GM12878 (cell line): ENCODE results near the gene PXT1. TPM values are rescaled to one million over a fixed set of nuclear protein-coding genes. Genes with fewer than 3 reads are reported as not detected.

Experiments used
- BCL3 ChIP-seq: IDR thresholded peaks from 2 replicates; pipeline ENCODE4 v1.6.1; 2011; ENCODE audit warnings: borderline replicate concordance, low read depth, mild to moderate bottlenecking, moderate library complexity, low read length; ENCODE audit not compliant: insufficient read depth, poor library complexity, severe bottlenecking
- CBFB ChIP-seq: IDR thresholded peaks from 2 replicates; pipeline ENCODE4 v1.6.1; 2016; ENCODE audit warnings: antibody characterized with exemption, low read depth
- CBX5 ChIP-seq: sonication (generic); IDR thresholded peaks from 2 replicates; pipeline ENCODE4 v1.6.1; 2016; ENCODE audit warnings: low read depth, moderate library complexity, mild to moderate bottlenecking, inconsistent platforms
- CEBPB ChIP-seq, 2 experiments: fragments of 150-350 bp in 1 of 2; IDR thresholded peaks; 2 replicates each; pipeline ENCODE4 v1.6.1; 2012 to 2014; ENCODE audit warnings: low read depth in 2 of 2, low read length in 2 of 2, borderline replicate concordance in 1 of 2, inconsistent platforms in 1 of 2
- CREM ChIP-seq: IDR thresholded peaks from 2 replicates; pipeline ENCODE4 v1.6.1; 2014; ENCODE audit warnings: antibody characterized with exemption, low read depth
- CTCF ChIP-seq, 3 experiments: IDR thresholded peaks in 2 of 3; conservative IDR thresholded peaks in 1 of 3; 2 replicates each; pipeline ENCODE4 v1.5.1; 2011; ENCODE audit warnings: low read depth in 3 of 3, low read length in 3 of 3, mild to moderate bottlenecking in 3 of 3, control low read depth in 2 of 3, moderate library complexity in 2 of 3, inconsistent platforms in 1 of 3, mixed read lengths in 1 of 3; ENCODE audit not compliant: control insufficient read depth in 2 of 3, insufficient read depth in 1 of 3; ENCODE audit errors: extremely low read depth in 1 of 3
- ETV6 ChIP-seq, 2 experiments: fragments of 450-650 bp in 1 of 2; IDR thresholded peaks in 1 of 2; conservative IDR thresholded peaks in 1 of 2; 2 replicates each; pipeline ENCODE4 v1.6.1; 2014; ENCODE audit warnings: antibody characterized with exemption in 1 of 2, borderline replicate concordance in 1 of 2, low read depth in 1 of 2, mild to moderate bottlenecking in 1 of 2, moderate library complexity in 1 of 2
- IRF4 ChIP-seq: IDR thresholded peaks from 2 replicates; pipeline ENCODE4 v1.6.1; 2011; ENCODE audit warnings: low read depth, low read length
- MEF2A ChIP-seq: IDR thresholded peaks from 2 replicates; pipeline ENCODE4 v1.6.1; 2011; ENCODE audit warnings: low read depth, mild to moderate bottlenecking, low read length, moderate library complexity; ENCODE audit not compliant: insufficient read depth
- MLLT1 ChIP-seq: fragments of 450-650 bp; IDR thresholded peaks from 2 replicates; pipeline ENCODE4 v1.6.1; 2016; ENCODE audit warnings: mild to moderate bottlenecking
- NFYA ChIP-seq: IDR thresholded peaks from 2 replicates; pipeline ENCODE4 v1.6.1; 2011; ENCODE audit warnings: low read depth, mild to moderate bottlenecking, low read length, improper control_type of control experiment, borderline replicate concordance
- POU2F2 ChIP-seq: IDR thresholded peaks from 3 replicates; pipeline ENCODE4 v1.6.1; 2011; ENCODE audit warnings: low read depth, mild to moderate bottlenecking, low read length, borderline replicate concordance
- RAD21 ChIP-seq: IDR thresholded peaks from 2 replicates; pipeline ENCODE4 v1.6.1; 2011; ENCODE audit warnings: mild to moderate bottlenecking, low read depth, low read length, moderate library complexity; ENCODE audit not compliant: insufficient read depth
- RELB ChIP-seq: fragments of 450-650 bp; IDR thresholded peaks from 2 replicates; pipeline ENCODE4 v1.6.1; 2017; ENCODE audit warnings: low read depth, mild to moderate bottlenecking, moderate library complexity
- RUNX3 ChIP-seq: IDR thresholded peaks from 2 replicates; pipeline ENCODE4 v1.6.1; 2012; ENCODE audit warnings: low read length, inconsistent platforms
- SIX5 ChIP-seq: IDR thresholded peaks from 2 replicates; pipeline ENCODE4 v1.6.1; 2011; ENCODE audit warnings: mild to moderate bottlenecking, low read depth, low read length, moderate library complexity; ENCODE audit not compliant: severe bottlenecking
- SP1 ChIP-seq: IDR thresholded peaks from one replicate; pipeline ENCODE4 v1.6.1; 2011; ENCODE audit warnings: low read depth, low read length
- STAT1 ChIP-seq: fragments of 450-650 bp; conservative IDR thresholded peaks from 2 replicates; pipeline ENCODE4 v1.6.1; 2014; ENCODE audit warnings: antibody characterized with exemption, mild to moderate bottlenecking
- TBL1XR1 ChIP-seq: IDR thresholded peaks from 2 replicates; pipeline ENCODE4 v1.6.1; 2012; ENCODE audit warnings: low read depth, low read length, improper control_type of control experiment
- ZNF217 ChIP-seq: fragments of 450-650 bp; IDR thresholded peaks from 2 replicates; pipeline ENCODE4 v1.6.1; 2017; ENCODE audit warnings: antibody characterized with exemption, mild to moderate bottlenecking
- ZSCAN29 ChIP-seq: fragments of 450-650 bp; IDR thresholded peaks from 2 replicates; pipeline ENCODE4 v1.6.1; 2017; ENCODE audit warnings: mild to moderate bottlenecking, moderate library complexity
- ZZZ3 ChIP-seq: IDR thresholded peaks from 2 replicates; pipeline ENCODE4 v1.6.1; 2011; ENCODE audit warnings: low read depth; ENCODE audit not compliant: control insufficient read depth, insufficient read length
- polyA plus RNA-seq, 11 experiments: library from polyadenylated mRNA; depleted of rRNA in 4 of 11; unstranded in 6 of 11; stranded (reverse) in 5 of 11; fragments of >200 nt; fragmentation: Nextera tagmentation in 4 of 11; fragmentation: Illumina TruSeq in 1 of 11; extraction: Ambion mirVana in 4 of 11; extraction: Trizol in 1 of 11; gene quantifications; 1 replicate in 1 of 11; 2 replicates in 10 of 11; pipeline versions ENCODE4 v1.2.1 to v1.2.3, GENCODE V29; 2011 to 2016; ENCODE audit warnings: inconsistent platforms in 2 of 11, missing spikeins in 2 of 11, low read depth in 1 of 11
- total RNA-seq, 4 experiments: library from RNA; depleted of rRNA in 3 of 4; stranded (reverse); fragments of >200 nt in 3 of 4; fragmentation: Illumina TruSeq in 1 of 4; extraction: Trizol in 1 of 4; gene quantifications; 2 replicates each; pipeline versions ENCODE4 v1.2.1 to v1.2.3, GENCODE V29; 2013 to 2021

Gene PXT1
- total and polyA plus RNA-seq, 10 of the 15 experiments (the other 5 are each of a cell fraction or from before 2014, with no cell fraction given), result 0.27 to 2.9 (median 0.50) TPM

GRCh38 chr6:36340618-36341454, 101.8 kb downstream of the PXT1 start (continued):
- TF ChIP-seq ZSCAN29, result no peak
- TF ChIP-seq CTCF (IDR thresholded peaks at IDR 0.05 in 2 of 3, conservative IDR thresholded peaks at IDR 0.05 in 1 of 3; ENCODE audit: control insufficient read depth in 2 of 3, extremely low read depth in 1 of 3, insufficient read depth in 1 of 3, low read depth in 3 of 3, low read length in 3 of 3), result peak; percentile 91 to 100 (median 98)
- peak; percentile 61; the same call in 1 of the 2 replicates for TF ChIP-seq IRF4
- no peak for TF ChIP-seq NFYA
- peak; percentile 47; the same call in 1 of the 2 replicates for TF ChIP-seq RELB
- TF ChIP-seq SIX5, result no peak
- TF ChIP-seq CBFB, result 0 out of 2 replicates have a peak, but pooled peaks have one; percentile 45
- peak; percentile 67 for TF ChIP-seq RAD21
- TF ChIP-seq MEF2A, result peak; percentile 72; the same call in 1 of the 2 replicates
- TF ChIP-seq CEBPB (IDR thresholded peaks at IDR 0.05; ENCODE audit: borderline replicate concordance in 1 of 2, low read depth in 2 of 2, low read length in 2 of 2), result no peak
- TF ChIP-seq MLLT1, result no peak
- TF ChIP-seq CREM, result peak; percentile 59; the same call in 1 of the 2 replicates
- TF ChIP-seq SP1, result peak; percentile 13
- 0 out of 2 replicates have a peak, but pooled peaks have one; percentile 33 for TF ChIP-seq CBX5
- 0 out of 3 replicates have a peak, but pooled peaks have one; percentile 17 for TF ChIP-seq POU2F2
- TF ChIP-seq ZNF217, result peak; percentile 66; the same call in 1 of the 2 replicates
- TF ChIP-seq ETV6 (conservative IDR thresholded peaks at IDR 0.05 in 1 of 2, IDR thresholded peaks at IDR 0.05 in 1 of 2; ENCODE audit: borderline replicate concordance in 1 of 2, low read depth in 1 of 2), result no peak
- TF ChIP-seq TBL1XR1, result peak; percentile 67; the same call in 1 of the 2 replicates
- no peak for TF ChIP-seq ZZZ3
- TF ChIP-seq RUNX3, result peak; percentile 69
- no peak for TF ChIP-seq STAT1
- TF ChIP-seq BCL3, result no peak
- TF ChIP-seq, all 136 proteins: peak for 30
